Gastroesophageal sphincter (tissue), 3 donors: ENCODE measurements around the gene AGPAT3.

Experiments
- CTCF ChIP-seq, 4 experiments: fragments of 200-600 bp in 2 of 4; fragments of 450-650 bp in 2 of 4; sonication (generic) in 1 of 4; IDR thresholded peaks; one replicate each; pipeline ENCODE4 v1.5.1; 2017 to 2019; ENCODE audit warnings: antibody characterized with exemption in 4 of 4, mild to moderate bottlenecking in 2 of 4, moderate library complexity in 2 of 4
- EP300 ChIP-seq: sonication (generic); formaldehyde crosslinking; IDR thresholded peaks from one replicate; pipeline ENCODE4 v1.6.1; 2017; ENCODE audit warnings: antibody characterized with exemption, mild to moderate bottlenecking

- TF ChIP-seq CTCF (IDR thresholded peaks at IDR 0.05) (no peak), EP300 (no peak)
These were observed 47.0 kb downstream of the AGPAT3 start for GRCh38 chr21:43911935-43912487.
